HG03558 (cell line): ENCODE results near the gene CCDC201.
"Not testable (repeated sequence)": the region's sequence is repeated elsewhere in the genome, so short reads cannot be mapped to it uniquely, and the experiment has no call there.

Experiments
- ATAC-seq: cut with Tn5 transposase; IDR thresholded peaks from one replicate; pipeline ENCODE4 v1.9.1; 2021; ENCODE audit warnings: moderate number of reproducible peaks; ENCODE audit not compliant: unreplicated experiment; ENCODE audit errors: extremely low read depth

The CCDC201 gene

GRCh38 chr7:45878457-45879144 lies 5.7 kb upstream of the CCDC201 start:
- ATAC-seq = no peak

- ATAC-seq = no peak
These were observed 3.6 kb upstream of the CCDC201 start for GRCh38 chr7:45876519-45876918.

GRCh38 chr7:45874408-45875131 lies 1.7 kb upstream of the CCDC201 start:
- no peak for ATAC-seq

GRCh38 chr7:45873355-45873754 lies 473 bp upstream of the CCDC201 start:
- ATAC-seq = no peak

- no peak for ATAC-seq
These were observed 507 bp downstream of the CCDC201 start for GRCh38 chr7:45872116-45873034.

GRCh38 chr7:45869426-45869825 lies 3.5 kb downstream of the CCDC201 start:
- no peak for ATAC-seq

GRCh38 chr7:45867471-45867870 lies 5.4 kb downstream of the CCDC201 start:
- ATAC-seq = no peak

GRCh38 chr7:45865594-45866410 lies 7.1 kb downstream of the CCDC201 start:
- ATAC-seq = no peak

GRCh38 chr7:45863715-45864114 lies 9.2 kb downstream of the CCDC201 start:
- no peak for ATAC-seq

GRCh38 chr7:45856888-45857287 lies 16.0 kb downstream of the CCDC201 start:
- ATAC-seq = not testable (repeated sequence)

GRCh38 chr7:45855680-45856079 lies 17.2 kb downstream of the CCDC201 start:
- ATAC-seq = not testable (repeated sequence)

- not testable (repeated sequence) for ATAC-seq
These were observed 19.4 kb downstream of the CCDC201 start for GRCh38 chr7:45853491-45853890.

- ATAC-seq = not testable (repeated sequence)
These were observed 19.9 kb downstream of the CCDC201 start for GRCh38 chr7:45852984-45853383.

- ATAC-seq = not testable (repeated sequence)
These were observed 24.1 kb downstream of the CCDC201 start for GRCh38 chr7:45848734-45849133.

GRCh38 chr7:45846536-45846935 lies 26.3 kb downstream of the CCDC201 start:
- ATAC-seq = not testable (repeated sequence)

- ATAC-seq = not testable (repeated sequence)
These were observed 30.8 kb downstream of the CCDC201 start for GRCh38 chr7:45841926-45842717.

- not testable (repeated sequence) for ATAC-seq
These were observed 34.0 kb downstream of the CCDC201 start for GRCh38 chr7:45838852-45839251.

GRCh38 chr7:45832433-45833177 lies 40.3 kb downstream of the CCDC201 start:
- not testable (repeated sequence) for ATAC-seq
